GM21717 (cell line): ENCODE results near the gene BSG.
A peak's percentile ranks its signal among the peaks of the same experiment; 100 is the strongest.

Experiments used
- ATAC-seq: cut with Tn5 transposase; IDR thresholded peaks from one replicate; pipeline ENCODE4 v1.9.1; 2021; ENCODE audit warnings: mild to moderate bottlenecking, moderate library complexity; ENCODE audit not compliant: unreplicated experiment

The BSG gene

DNA sequence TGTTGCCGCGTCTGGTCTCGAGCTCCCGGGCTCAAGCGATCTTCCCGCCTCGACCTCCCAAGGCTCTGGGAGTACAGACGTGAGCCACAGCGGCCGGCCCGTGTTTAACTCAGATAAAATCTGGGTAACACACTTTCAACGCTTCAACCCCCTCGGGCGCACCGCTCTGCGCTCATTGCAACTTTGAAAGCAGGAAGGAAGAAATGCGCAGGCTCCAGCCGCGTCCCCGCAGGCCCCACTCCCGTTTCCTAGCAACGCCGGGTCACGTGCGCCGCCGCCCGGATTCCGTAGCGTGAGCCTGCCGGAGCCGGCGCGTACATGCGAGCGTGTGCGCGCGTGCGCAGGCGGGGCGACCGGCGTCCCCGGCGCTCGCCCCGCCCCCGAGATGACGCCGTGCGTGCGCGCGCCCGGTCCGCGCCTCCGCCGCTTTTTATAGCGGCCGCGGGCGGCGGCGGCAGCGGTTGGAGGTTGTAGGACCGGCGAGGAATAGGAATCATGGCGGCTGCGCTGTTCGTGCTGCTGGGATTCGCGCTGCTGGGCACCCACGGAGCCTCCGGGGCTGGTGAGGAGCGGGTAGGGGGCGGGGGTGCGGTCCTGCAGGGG lies at the start of gene BSG:
Gene BSG, plus strand, starts transcription at position 457 of the 603 bp plus-strand sequence. Its CDS starts 39 bp downstream, at position 496.
- ATAC-seq: peak; percentile 51

DNA sequence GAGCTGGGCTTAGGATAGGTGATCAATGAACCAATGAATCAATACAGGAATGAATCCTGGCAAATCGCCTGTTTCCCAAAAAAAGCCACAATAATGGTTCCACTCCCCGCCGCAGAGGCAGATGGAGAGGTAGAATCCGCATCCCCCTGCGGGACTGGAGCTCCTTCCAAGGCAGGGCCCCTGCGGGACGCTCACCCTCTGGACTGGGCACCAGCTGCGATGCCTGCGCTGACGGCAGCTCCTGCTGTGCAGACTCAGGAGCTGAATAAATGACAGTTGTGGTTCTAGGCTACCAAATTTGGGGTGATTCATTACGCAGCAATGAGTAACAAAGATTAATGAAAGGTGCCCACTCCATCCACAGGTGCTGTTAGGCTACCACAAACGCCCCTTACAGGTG lies 49.7 kb upstream of the BSG start:
- no peak for ATAC-seq

GRCh38 chr19:524062-524674 lies 48.2 kb upstream of the BSG start:
- no peak for ATAC-seq

- no peak for ATAC-seq
These were observed 47.4 kb upstream of the BSG start for GRCh38 chr19:525029-525428.

GRCh38 chr19:525857-526419 lies 46.5 kb upstream of the BSG start:
- no peak for ATAC-seq

DNA sequence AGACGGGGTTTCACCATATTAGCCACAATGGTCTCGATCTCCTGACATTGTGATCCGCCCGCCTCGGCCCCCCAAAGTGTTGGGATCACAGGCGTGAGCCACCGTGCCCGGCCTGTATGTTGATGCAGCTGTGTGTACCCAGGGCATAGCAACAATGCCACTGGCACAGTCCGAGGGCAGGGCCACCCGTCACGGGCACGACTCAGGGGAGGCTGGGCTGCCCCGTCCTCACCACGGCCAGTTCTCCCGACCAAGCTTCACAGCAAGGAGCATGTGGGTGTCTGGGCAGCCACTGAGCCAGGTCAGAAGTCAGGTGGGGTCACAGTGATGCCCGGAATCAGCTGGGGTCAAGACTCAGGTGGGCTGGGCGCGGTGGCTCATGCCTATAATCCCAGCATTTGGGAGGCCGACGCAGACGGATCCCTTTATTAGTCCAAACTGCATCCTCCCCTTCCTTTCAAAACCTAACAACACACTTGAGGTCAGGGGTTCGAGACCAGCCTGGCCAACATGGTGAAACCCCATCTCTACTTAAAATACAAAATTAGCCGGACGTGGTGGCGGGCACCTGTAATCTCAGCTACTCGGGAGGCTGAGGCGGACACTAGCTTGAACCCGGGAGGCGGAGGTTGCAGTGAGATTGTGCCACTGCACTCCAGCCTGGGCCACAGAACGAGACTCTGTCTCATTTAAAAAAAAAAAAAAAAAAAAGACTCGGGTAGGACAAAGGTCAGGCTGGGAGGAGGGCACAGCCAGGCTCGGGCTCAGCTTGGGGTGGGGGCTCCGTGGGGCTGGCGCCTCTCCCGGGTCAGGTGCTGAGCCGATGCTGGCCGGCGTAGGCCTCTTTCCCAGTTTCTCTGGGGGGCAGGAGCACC lies 42.0 kb upstream of the BSG start:
- ATAC-seq: no peak

- peak; percentile 37 for ATAC-seq
These were observed 41.2 kb upstream of the BSG start for GRCh38 chr19:531009-531752.

- peak; percentile 22 for ATAC-seq
These were observed 40.4 kb upstream of the BSG start, which contains the start of gene CDC34 for GRCh38 chr19:531753-532560. CDC34 (plus strand) TSS chr19:531760; CDS start chr19:531932, 172 bp downstream.

- ATAC-seq: peak; percentile 4
These were observed 39.6 kb upstream of the BSG start for GRCh38 chr19:532561-533363.

DNA sequence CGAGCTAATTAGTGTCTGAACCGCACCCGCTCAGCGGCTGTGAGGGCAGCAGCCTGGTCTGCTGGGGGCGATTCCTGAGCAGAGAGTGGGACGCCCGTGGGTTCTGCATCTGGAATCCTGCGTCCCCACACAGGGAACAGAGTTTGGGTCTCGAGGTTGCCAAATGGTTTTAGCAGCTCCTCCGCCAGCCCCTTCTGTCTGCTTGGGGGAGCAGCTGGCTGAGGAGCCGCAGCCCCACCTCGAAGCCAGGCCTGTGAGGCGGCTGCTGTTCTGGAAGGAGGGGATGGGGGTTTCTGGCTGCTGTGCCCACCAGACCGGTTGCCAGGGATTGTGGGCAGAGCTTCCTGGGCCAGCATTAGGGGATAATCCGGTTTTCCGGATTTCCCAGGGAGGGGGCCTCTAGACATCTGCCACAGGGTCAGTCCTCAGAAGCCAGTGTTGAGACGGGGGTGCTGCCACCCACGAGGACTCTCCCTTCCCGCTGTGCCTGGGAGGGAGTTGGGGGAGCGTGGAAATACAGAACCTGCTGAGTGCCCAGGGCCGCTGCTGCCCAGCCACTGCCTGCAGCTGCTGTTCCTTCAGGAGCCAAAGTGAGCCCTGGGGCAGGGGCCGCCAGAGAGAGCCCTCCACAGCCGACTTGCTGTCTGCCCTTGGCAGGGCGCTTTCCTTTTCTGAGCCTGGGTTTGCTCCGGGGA lies 38.9 kb upstream of the BSG start:
- ATAC-seq: no peak

DNA sequence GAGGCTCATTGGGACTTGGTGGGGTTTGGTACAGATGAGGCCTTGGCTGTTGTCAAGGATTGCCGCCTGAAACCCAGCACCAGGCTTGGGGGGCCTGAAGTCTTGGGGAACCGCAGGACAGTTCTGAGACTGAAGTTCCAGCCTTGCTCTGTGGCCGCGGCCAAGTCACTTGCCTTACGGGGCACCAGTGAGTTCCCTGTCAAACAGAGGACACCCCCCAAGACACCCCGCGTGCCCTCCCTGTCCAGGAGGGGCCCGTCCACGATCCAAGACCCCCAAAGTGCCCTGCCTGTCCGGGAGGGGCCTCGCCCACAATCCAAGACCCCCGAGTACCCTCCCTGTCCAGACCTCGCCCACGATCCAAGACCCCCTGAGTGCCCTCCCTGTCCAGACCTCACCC lies 38.3 kb upstream of the BSG start:
- no peak for ATAC-seq

DNA sequence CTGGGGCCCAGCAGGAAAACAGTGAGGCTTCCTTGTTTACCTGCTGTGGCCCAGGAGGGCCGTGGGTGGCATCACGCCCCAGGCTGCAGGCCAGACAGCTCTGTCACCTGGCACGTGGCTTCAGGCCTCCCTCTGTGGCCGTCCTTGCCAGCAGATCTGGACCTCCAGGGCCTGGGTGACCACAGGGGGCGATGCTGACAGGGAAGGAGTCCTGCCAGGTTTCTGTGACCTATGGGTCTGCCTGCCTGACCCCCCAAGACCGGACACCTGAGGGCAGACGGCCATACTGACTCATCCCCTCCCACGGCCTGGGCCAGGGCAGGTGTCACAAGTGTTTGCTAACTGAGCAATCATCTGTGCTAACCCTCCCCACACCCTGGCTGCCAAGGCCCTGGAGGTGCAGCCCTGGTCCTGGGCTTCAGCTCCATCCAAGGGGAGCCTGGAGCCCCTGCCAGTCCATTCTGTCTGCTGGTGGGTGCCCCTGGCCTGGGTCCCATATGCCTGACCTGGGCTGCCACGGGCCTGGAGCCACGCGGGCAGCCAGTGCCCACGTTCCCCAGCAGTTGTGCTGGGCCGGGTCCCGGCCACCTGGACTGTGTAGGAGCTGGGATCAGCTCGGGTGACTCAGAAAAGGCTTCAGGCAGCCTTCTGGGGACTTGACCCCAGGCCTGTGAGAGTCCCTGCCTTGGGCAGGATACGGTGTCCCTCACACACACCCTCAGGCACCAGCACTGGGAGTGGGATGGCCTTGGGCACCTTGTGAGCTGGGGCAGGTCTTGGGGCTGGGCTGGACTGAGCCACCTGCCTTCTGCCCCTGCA lies 37.2 kb upstream of the BSG start:
- ATAC-seq: no peak

DNA sequence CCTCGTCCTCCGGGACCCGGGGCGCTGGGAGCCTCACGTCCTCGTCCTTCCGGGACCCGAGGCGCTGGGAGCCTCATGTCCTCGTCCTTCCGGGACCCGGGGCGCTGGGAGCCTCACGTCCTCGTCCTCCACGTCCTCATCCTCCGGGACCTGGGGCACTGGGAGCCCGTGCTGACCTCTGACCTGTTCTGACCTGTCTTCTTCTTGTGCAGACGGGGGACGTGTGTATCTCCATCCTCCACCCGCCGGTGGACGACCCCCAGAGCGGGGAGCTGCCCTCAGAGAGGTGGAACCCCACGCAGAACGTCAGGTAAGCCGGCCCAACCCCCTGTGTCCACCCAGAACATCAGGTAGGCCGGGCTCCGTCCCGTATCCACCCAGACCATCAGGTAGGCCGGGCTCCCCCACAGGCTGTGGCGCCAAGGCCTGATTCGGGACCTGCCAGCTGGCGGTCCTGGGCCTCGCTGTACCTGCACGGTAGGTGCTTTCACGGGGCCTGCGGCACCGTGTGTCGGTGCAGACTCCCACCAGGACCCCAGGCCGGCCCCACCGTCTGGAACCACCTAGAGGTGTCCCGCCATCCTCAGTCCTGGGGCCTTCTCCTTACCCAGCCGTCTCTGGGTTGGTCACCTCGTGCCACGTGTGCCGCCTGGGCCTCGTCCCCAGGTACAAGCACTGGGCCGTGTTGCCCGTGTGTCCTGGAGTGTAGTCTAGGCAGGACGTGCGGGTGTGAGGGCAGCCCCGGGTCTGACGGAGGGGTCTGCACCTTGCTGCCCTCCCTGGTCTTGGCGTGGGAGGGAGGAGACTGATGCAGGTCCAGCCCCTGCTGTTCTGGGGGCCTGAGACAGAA lies 36.1 kb upstream of the BSG start:
- no peak for ATAC-seq

DNA sequence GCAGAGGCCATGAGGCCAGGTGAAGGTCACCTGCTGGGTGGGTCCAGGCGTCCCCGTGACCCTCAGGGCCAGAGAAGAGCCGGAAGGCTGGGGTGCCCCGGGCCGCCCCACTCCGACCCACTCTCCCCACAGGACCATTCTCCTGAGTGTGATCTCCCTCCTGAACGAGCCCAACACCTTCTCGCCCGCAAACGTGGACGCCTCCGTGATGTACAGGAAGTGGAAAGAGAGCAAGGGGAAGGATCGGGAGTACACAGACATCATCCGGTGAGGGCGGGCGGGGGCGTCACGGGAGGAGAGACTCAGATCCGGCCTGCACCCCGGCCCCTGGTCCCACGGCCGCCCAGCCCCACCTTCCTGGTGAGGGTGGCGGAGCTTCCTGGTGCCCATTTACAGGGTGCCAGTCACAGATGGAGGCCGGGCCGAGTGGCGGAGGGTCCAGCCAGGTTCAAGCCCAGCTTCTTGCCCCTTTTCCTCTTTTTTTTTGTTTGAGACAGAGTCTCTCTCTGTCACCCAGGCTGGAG lies 35.5 kb upstream of the BSG start:
- no peak for ATAC-seq

DNA sequence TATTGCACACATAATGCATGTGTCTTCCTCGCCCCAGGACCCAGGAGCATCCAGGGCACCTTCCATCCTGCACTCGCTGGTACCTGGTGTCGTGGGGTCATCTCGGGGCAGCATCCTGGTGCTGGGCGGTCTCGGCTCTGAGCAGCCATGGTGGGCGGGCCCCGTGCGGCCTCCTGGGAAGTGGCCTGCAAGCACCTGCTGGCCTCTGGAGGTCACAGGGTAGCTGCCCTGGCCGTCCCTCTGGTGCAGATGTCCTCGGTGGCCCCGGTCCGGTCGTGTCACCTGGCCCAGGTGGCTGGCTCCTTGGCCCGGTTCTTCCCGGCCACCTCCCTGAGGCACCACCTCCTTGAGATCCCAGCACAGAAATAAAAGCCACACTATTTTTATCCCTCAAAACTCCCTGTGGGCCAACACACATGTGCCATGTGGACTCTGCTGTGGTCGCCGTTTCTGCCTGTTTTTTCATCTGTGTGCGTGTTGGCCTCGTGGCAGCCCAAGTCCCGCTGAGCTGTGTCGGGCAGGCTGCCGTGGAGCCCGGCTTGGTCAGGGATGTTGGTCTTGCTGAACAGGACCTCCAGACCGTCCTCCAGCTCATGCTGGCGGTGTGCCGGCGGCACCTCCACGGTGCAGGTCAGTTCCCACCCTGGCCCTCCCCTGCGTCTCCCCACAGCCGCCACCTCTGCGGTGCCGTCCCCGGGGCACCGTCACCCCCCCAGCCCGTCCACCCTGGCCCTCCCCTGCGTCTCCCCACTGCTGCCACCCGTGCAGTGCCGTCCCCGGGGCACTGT lies 33.6 kb upstream of the BSG start:
- no peak for ATAC-seq
